HL-60 (cell line): Measurements from ENCODE around the gene SLC1A6.

Experiments
- DNase-seq, 2 experiments: peaks; one replicate each; pipeline ENCODE4 v3.0.0-alpha.2; 2010 to 2020; ENCODE audit warnings: low read depth in 1 of 2, low spot score in 1 of 2
- H3K27ac ChIP-seq: fragments of 250-450 bp; sonication (Bioruptor Pico); replicated peaks from 2 replicates; pipeline ENCODE4 v1.5.1; 2020; ENCODE audit warnings: mild to moderate bottlenecking, moderate library complexity
- H3K27me3 ChIP-seq: fragments of 250-450 bp; sonication (Bioruptor Pico); 2 replicates; pipeline ENCODE4 v1.5.1; 2021; ENCODE audit warnings: mild to moderate bottlenecking, moderate library complexity; ENCODE audit not compliant: insufficient read depth, poor library complexity, severe bottlenecking
- H3K4me3 ChIP-seq: replicated peaks from 2 replicates; pipeline ENCODE4 v1.5.1; 2011; ENCODE audit warnings: mild to moderate bottlenecking, control low read depth, low read length; ENCODE audit not compliant: insufficient read depth
- CTCF ChIP-seq: IDR thresholded peaks from one replicate; pipeline ENCODE4 v1.5.1; 2011; ENCODE audit warnings: low read length, control low read depth, inconsistent platforms; ENCODE audit not compliant: insufficient read depth
- GABPA ChIP-seq: IDR thresholded peaks from 2 replicates; pipeline ENCODE4 v1.6.1; 2012; ENCODE audit warnings: low read depth
- POLR2AphosphoS5 ChIP-seq: IDR thresholded peaks from 2 replicates; pipeline ENCODE4 v1.6.1; 2012; ENCODE audit warnings: low read depth
- REST ChIP-seq: IDR thresholded peaks from 2 replicates; pipeline ENCODE4 v1.6.1; 2012; ENCODE audit warnings: low read depth; ENCODE audit not compliant: insufficient replicate concordance
- SPI1 ChIP-seq: IDR thresholded peaks from 2 replicates; pipeline ENCODE4 v1.6.1; 2012; ENCODE audit warnings: low read depth, mild to moderate bottlenecking, borderline replicate concordance

The SLC1A6 gene

GRCh38 chr19:14959263-14959662 is 20.4 kb downstream of the SLC1A6 start:
- no peaks in the 10 kb centered on the region for H3K27me3 ChIP-seq
- no peak overlapping the region for H3K4me3 ChIP-seq
- no peak for TF ChIP-seq GABPA
- TF ChIP-seq REST, result no peak
- TF ChIP-seq CTCF, result no peak
- TF ChIP-seq SPI1, result no peak
- no peak for TF ChIP-seq POLR2AphosphoS5
- no peak for DNase-seq
- no peak overlapping the region for H3K27ac ChIP-seq

- H3K27ac ChIP-seq, result no peak overlapping the region
- TF ChIP-seq POLR2AphosphoS5 (no peak), CTCF (no peak), REST (no peak), GABPA (no peak), SPI1 (no peak)
- no peak overlapping the region for H3K4me3 ChIP-seq
- H3K27me3 ChIP-seq, result no peaks in the 10 kb centered on the region
- no peak for DNase-seq
Observed at GRCh38 chr19:14957464-14957863, 22.2 kb downstream of the SLC1A6 start.

GRCh38 chr19:14954071-14954655 is 25.5 kb downstream of the SLC1A6 start:
- TF ChIP-seq SPI1 (no peak), GABPA (no peak), REST (no peak), CTCF (no peak), POLR2AphosphoS5 (no peak)
- H3K27ac ChIP-seq, result no peak overlapping the region
- H3K4me3 ChIP-seq, result no peak overlapping the region
- no peak for DNase-seq
- no peaks in the 10 kb centered on the region for H3K27me3 ChIP-seq
